GM19455 (cell line): ENCODE measurements around the gene PRPF19.

ENCODE experiments used
- ATAC-seq: cut with Tn5 transposase; IDR thresholded peaks from one replicate; pipeline ENCODE4 v1.9.1; 2021; ENCODE audit not compliant: unreplicated experiment

The PRPF19 gene

GRCh38 chr11:60847281-60847680, 59.1 kb downstream of the PRPF19 start:
- ATAC-seq = no peak

GRCh38 chr11:60845338-60845737, 61.0 kb downstream of the PRPF19 start:
- no peak for ATAC-seq

GRCh38 chr11:60844870-60845221, 61.5 kb downstream of the PRPF19 start:
- no peak for ATAC-seq

GRCh38 chr11:60844045-60844869, 62.1 kb downstream of the PRPF19 start:
- no peak for ATAC-seq

- ATAC-seq = no peak
These were observed 63.5 kb downstream of the PRPF19 start for GRCh38 chr11:60842668-60843600.

GRCh38 chr11:60841797-60842667, 64.4 kb downstream of the PRPF19 start, which contains the start of gene CCDC86:
CCDC86 (plus strand) TSS chr11:60842113; CDS start chr11:60842125, 12 bp downstream.
- peak; percentile 75 for ATAC-seq
